ENCODE results near the gene MRFAP1L1.

DNA sequence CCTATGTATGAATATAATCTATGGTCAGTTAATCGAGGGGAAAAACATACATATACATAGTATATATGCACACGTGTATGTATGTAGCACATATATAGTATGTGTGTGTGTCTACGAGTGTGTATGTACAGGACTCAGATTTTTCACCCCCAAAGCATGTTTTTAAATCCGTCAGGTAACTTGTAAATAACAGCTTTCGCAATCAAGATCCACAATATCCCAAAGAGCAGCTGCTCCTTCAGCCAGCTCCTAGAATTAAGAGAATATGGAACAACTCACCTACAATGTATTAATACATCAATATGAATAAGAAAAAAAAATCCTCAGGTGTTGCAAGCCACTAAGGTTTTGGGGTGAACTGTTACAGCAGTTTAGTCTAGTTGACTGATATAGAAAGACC lies 3.5 kb downstream of the MRFAP1L1 start:
- TF ChIP-seq, protein P1, sequence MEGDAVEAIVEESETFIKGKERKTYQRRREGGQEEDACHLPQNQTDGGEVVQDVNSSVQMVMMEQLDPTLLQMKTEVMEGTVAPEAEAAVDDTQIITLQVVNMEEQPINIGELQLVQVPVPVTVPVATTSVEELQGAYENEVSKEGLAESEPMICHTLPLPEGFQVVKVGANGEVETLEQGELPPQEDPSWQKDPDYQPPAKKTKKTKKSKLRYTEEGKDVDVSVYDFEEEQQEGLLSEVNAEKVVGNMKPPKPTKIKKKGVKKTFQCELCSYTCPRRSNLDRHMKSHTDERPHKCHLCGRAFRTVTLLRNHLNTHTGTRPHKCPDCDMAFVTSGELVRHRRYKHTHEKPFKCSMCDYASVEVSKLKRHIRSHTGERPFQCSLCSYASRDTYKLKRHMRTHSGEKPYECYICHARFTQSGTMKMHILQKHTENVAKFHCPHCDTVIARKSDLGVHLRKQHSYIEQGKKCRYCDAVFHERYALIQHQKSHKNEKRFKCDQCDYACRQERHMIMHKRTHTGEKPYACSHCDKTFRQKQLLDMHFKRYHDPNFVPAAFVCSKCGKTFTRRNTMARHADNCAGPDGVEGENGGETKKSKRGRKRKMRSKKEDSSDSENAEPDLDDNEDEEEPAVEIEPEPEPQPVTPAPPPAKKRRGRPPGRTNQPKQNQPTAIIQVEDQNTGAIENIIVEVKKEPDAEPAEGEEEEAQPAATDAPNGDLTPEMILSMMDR (IDR thresholded peaks at IDR 0.05), result no peak
- no peak for TF ChIP-seq EP300 (IDR thresholded peaks at IDR 0.05)

Data from sigmoid colon (tissue), 4 donors.